PC-3 (cell line): ENCODE measurements around the gene CAMK1G. TPM values are rescaled to one million over a fixed set of nuclear protein-coding genes. Genes with fewer than 3 reads are reported as not detected.

ENCODE experiments used
- ATAC-seq: fragments of 200-7000 bp; cut with Tn5 transposase; 2 replicates; pipeline ENCODE4 v1.9.1; 2020; ENCODE audit warnings: mild to moderate bottlenecking, moderate library complexity
- BruUV-seq: library from RNA; stranded (reverse); fragments of 400-500 nt; replicated peaks from 2 replicates; lab custom pipeline; 2021; lab: Mats Ljungman, UMichigan
- CTCF ChIA-PET: fragments of 300-600 bp; sonication (Branson Sonifier 250); formaldehyde crosslinking; loops from one replicate; lab custom pipeline; 2022; ENCODE audit warnings: antibody characterized with exemption; lab: Charles Lee
- POLR2A ChIA-PET: fragments of 300-600 bp; sonication (Branson Sonifier 250); formaldehyde crosslinking; loops from one replicate; lab custom pipeline; 2022; ENCODE audit warnings: antibody characterized with exemption; ENCODE audit not compliant: unreplicated experiment; lab: Charles Lee
- DNase-seq: peaks from one replicate; pipeline ENCODE4 v3.0.0-alpha.2; 2015
- H2AFZ ChIP-seq: fragments of 300-600 bp; sonication (generic); 2 replicates; pipeline ENCODE4 v1.6.0; 2016; ENCODE audit warnings: antibody characterized with exemption, low read length
- H3F3A ChIP-seq: fragments of 300-600 bp; sonication (generic); one replicate; pipeline ENCODE4 v1.6.0; 2017; ENCODE audit warnings: antibody characterized with exemption, low read length, control low read depth, mild to moderate bottlenecking; ENCODE audit not compliant: unreplicated experiment
- H3K27ac ChIP-seq: fragments of 300-600 bp; sonication (generic); 2 replicates; pipeline ENCODE4 v1.5.1; 2016; ENCODE audit warnings: mild to moderate bottlenecking, low read length
- H3K27me3 ChIP-seq: fragments of 300-600 bp; sonication (generic); 2 replicates; pipeline ENCODE4 v1.6.1; 2016; ENCODE audit warnings: low read length, mixed read lengths
- H3K36me3 ChIP-seq: fragments of 300-600 bp; sonication (generic); 2 replicates; pipeline ENCODE4 v1.6.1; 2016; ENCODE audit warnings: low read depth, mixed run types, low read length, mixed read lengths
- H3K4me1 ChIP-seq: fragments of 300-600 bp; sonication (generic); 2 replicates; pipeline ENCODE4 v1.5.1; 2016; ENCODE audit warnings: low read length; ENCODE audit not compliant: insufficient read depth
- H3K4me2 ChIP-seq: fragments of 300-600 bp; sonication (generic); 2 replicates; pipeline ENCODE4 v1.6.0; 2016; ENCODE audit warnings: low read length
- H3K4me3 ChIP-seq: fragments of 300-600 bp; sonication (generic); 2 replicates; pipeline ENCODE4 v1.5.1; 2016; ENCODE audit warnings: mild to moderate bottlenecking, low read length, mixed read lengths
- H3K79me2 ChIP-seq: fragments of 300-600 bp; sonication (generic); 2 replicates; pipeline ENCODE4 v1.6.1; 2017; ENCODE audit warnings: low read length, mixed read lengths
- H3K9ac ChIP-seq: fragments of 300-600 bp; sonication (generic); 2 replicates; pipeline ENCODE4 v1.6.0; 2016; ENCODE audit warnings: mild to moderate bottlenecking, low read length
- H3K9me2 ChIP-seq: fragments of 300-600 bp; sonication (generic); replicated peaks from 2 replicates; pipeline ENCODE4 v1.6.1; 2016; ENCODE audit warnings: mixed run types, low read length, mixed read lengths
- H3K9me3 ChIP-seq: fragments of 300-600 bp; sonication (generic); 2 replicates; pipeline ENCODE4 v1.6.1; 2016; ENCODE audit warnings: low read length, mixed read lengths
- H4K20me1 ChIP-seq: fragments of 300-600 bp; sonication (generic); 2 replicates; pipeline ENCODE4 v1.6.1; 2016; ENCODE audit warnings: low read length, mixed read lengths
- CTCF ChIP-seq: fragments of 300-600 bp; sonication (generic); conservative IDR thresholded peaks from 2 replicates; pipeline ENCODE4 v1.5.1; 2017; ENCODE audit warnings: antibody characterized with exemption, low read depth, mild to moderate bottlenecking, low read length
- EZH2 ChIP-seq: fragments of 300-600 bp; sonication (generic); IDR thresholded peaks from one replicate; pipeline ENCODE4 v1.6.1; 2017; ENCODE audit warnings: antibody characterized with exemption, mild to moderate bottlenecking, low read length; ENCODE audit not compliant: unreplicated experiment
- EZH2phosphoT487 ChIP-seq: fragments of 300-600 bp; sonication (generic); IDR thresholded peaks from 2 replicates; pipeline ENCODE4 v1.6.1; 2018; ENCODE audit warnings: mild to moderate bottlenecking, antibody characterized with exemption, low read length, borderline replicate concordance
- intact Hi-C: fragments of 100-400 bp; cut with micrococcal nuclease; formaldehyde crosslinking; loops from 2 replicates; pipeline ENCODE4 v1.9.0; 2023
- total RNA-seq: library from RNA; depleted of rRNA; stranded (reverse); fragments of >200 nt; gene quantifications from 2 replicates; pipeline ENCODE4 v1.2.3, GENCODE V29; 2014

The CAMK1G gene
- total RNA-seq, 1 experiment from 2014 or later = not detected

- no peak overlapping the region for H3K4me3 ChIP-seq
- H3K9me3 ChIP-seq = no peaks in the 10 kb centered on the region
- intact Hi-C loops = no loop called here
- BruUV-seq = no TSS peak
- H3F3A ChIP-seq = peaks cover 21% of the 10 kb centered on the region
- H3K4me2 ChIP-seq = no peak overlapping the region
- no peak overlapping the region for H3K27ac ChIP-seq
- peaks cover 98% of the 10 kb centered on the region for H3K36me3 ChIP-seq
- no peak overlapping the region for H3K9ac ChIP-seq
- no peaks in the 10 kb centered on the region; the same call in 1 of the 2 replicates for H3K4me1 ChIP-seq
- ATAC-seq (no peak), DNase-seq (no peak)
- no peaks in the 10 kb centered on the region for H3K9me2 ChIP-seq
- ChIA-PET CTCF (interaction anchor here (1.0 kb wide), 1 partner anchor 54 kb away, joined by 3 read pairs; no protein-coding TSS in a partner anchor), POLR2A (interaction anchor here (0.6 kb wide), 1 partner anchor 19 kb away, joined by 6 read pairs; no protein-coding TSS in a partner anchor)
- no peaks in the 10 kb centered on the region for H3K27me3 ChIP-seq
- H3K79me2 ChIP-seq = no peaks in the 10 kb centered on the region; the same call in 1 of the 2 replicates
- TF ChIP-seq EZH2phosphoT487 (no peak), EZH2 (no peak), CTCF (no peak)
- H4K20me1 ChIP-seq = 0 out of 2 replicates have a peak, but pooled peaks cover 35% of the 10 kb centered on the region
- no peak overlapping the region for H2AFZ ChIP-seq
Observed at GRCh38 chr1:209630383-209631225, 47.1 kb downstream of the CAMK1G start.

- ATAC-seq = no peak
- Histone ChIP-seq H3K4me3 (no peak overlapping the region), H4K20me1 (peaks cover 41% of the 10 kb centered on the region), H3K4me1 (no peaks in the 10 kb centered on the region; the same call in 1 of the 2 replicates), H3K4me2 (no peak overlapping the region), H3K9ac (no peak overlapping the region), H3K9me2 (no peaks in the 10 kb centered on the region), H3K79me2 (peaks cover 7% of the 10 kb centered on the region), H3K27me3 (no peaks in the 10 kb centered on the region), H3K27ac (peak overlapping the region; percentile 14; the same call in 1 of the 2 replicates), H3K36me3 (peaks cover 99% of the 10 kb centered on the region), H3F3A (peaks cover 33% of the 10 kb centered on the region), H2AFZ (no peak overlapping the region), H3K9me3 (no peaks in the 10 kb centered on the region)
- no peak for TF ChIP-seq CTCF
- no peak for TF ChIP-seq EZH2
- TF ChIP-seq EZH2phosphoT487 = no peak
- CTCF ChIA-PET = no interaction called here
- no TSS peak for BruUV-seq
- intact Hi-C loops = no loop called here
- POLR2A ChIA-PET = no interaction called here
- DNase-seq = peak; percentile 40
Observed at GRCh38 chr1:209633335-209633997, 50.0 kb downstream of the CAMK1G start.
